ENCODE measurements around the gene HHEX.
A peak's percentile ranks its signal among the peaks of the same experiment; 100 is the strongest.

GRCh38 chr10:92740762-92741161 is 51.0 kb downstream of the HHEX start:
- TF ChIP-seq CTCF (optimal IDR thresholded peaks at IDR 0.05 in 1 of 3, IDR thresholded peaks at IDR 0.05 in 1 of 3, conservative IDR thresholded peaks at IDR 0.05 in 1 of 3; ENCODE audit: extremely low read depth in 1 of 3, insufficient read depth in 2 of 3, low read length in 3 of 3) (peak in 1 of 3 experiments; percentile 5), EZH2 (IDR thresholded peaks at IDR 0.05; ENCODE audit: low read length) (no peak)
